Keratinocyte (primary cell): ENCODE data around the gene CATSPERZ.

Source experiments
- CTCF ChIP-seq, 3 experiments: IDR thresholded peaks in 1 of 3; conservative IDR thresholded peaks in 1 of 3; optimal IDR thresholded peaks in 1 of 3; 2 replicates in 2 of 3; 3 replicates in 1 of 3; pipeline versions ENCODE3 to v1.5.1; 2011; ENCODE audit warnings: low read length in 3 of 3, mild to moderate bottlenecking in 3 of 3, moderate library complexity in 2 of 3, control low read depth in 1 of 3, inconsistent platforms in 1 of 3; ENCODE audit not compliant: insufficient read depth in 2 of 3; ENCODE audit errors: extremely low read depth in 1 of 3
- EZH2 ChIP-seq: IDR thresholded peaks from one replicate; pipeline ENCODE4 v1.6.1; 2012; ENCODE audit warnings: inconsistent platforms, mild to moderate bottlenecking, low read length, moderate library complexity

DNA sequence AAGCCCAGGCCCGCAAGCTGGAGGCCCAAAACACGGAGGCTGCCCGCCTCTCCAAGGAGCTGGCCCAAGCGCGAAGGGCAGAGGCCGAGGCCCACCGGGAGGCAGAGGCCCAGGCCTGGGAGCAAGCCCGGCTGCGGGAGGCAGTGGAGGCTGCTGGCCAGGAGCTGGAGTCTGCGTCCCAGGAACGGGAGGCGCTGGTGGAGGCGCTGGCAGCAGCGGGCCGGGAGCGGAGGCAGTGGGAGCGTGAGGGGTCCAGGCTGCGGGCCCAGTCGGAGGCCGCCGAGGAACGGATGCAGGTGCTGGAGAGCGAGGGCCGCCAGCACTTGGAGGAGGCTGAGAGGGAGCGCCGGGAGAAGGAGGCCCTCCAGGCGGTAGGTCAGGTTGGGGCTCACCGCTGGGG is 44.6 kb downstream of the CATSPERZ start:
- TF ChIP-seq CTCF (optimal IDR thresholded peaks at IDR 0.05 in 1 of 3, IDR thresholded peaks at IDR 0.05 in 1 of 3, conservative IDR thresholded peaks at IDR 0.05 in 1 of 3; ENCODE audit: extremely low read depth in 1 of 3, insufficient read depth in 2 of 3, low read length in 3 of 3): no peak
- TF ChIP-seq EZH2: no peak
